Right atrium auricular region (tissue), 2 donors: ENCODE data around the gene CREB5. TPM values are rescaled to one million over a fixed set of nuclear protein-coding genes. Genes with fewer than 3 reads are reported as not detected.

Experiments used
- DNase-seq: peaks from one replicate; pipeline ENCODE4 v3.0.0-alpha.2; 2019; ENCODE audit warnings: low spot score
- H3K27ac ChIP-seq, 2 donors: fragments of 200-600 bp; sonication (generic); 1 replicate in 1 of 2; 2 replicates in 1 of 2; pipeline ENCODE4 v1.5.1; 2016 to 2019
- H3K27me3 ChIP-seq, 2 donors: fragments of 200-600 bp; sonication (generic); one replicate each; pipeline versions ENCODE4 v1.5.1 to v1.6.0; 2017 to 2019
- H3K36me3 ChIP-seq: fragments of 200-600 bp; sonication (generic); one replicate; pipeline ENCODE4 v1.5.1; 2016
- H3K4me1 ChIP-seq, 2 donors: fragments of 200-600 bp; sonication (generic); one replicate each; pipeline versions ENCODE4 v1.5.1 to v1.6.0; 2017 to 2019
- H3K4me3 ChIP-seq, 2 donors: fragments of 200-600 bp; sonication (generic); 1 replicate in 1 of 2; 2 replicates in 1 of 2; pipeline ENCODE4 v1.5.1; 2017 to 2019; ENCODE audit warnings: mild to moderate bottlenecking in 1 of 2, moderate library complexity in 1 of 2
- H3K9me3 ChIP-seq, 2 donors: fragments of 200-600 bp; sonication (generic); one replicate each; pipeline ENCODE4 v1.5.1; 2019
- CTCF ChIP-seq, 2 donors: fragments of 200-600 bp; sonication (generic); IDR thresholded peaks; one replicate each; pipeline ENCODE4 v1.5.1; 2019; ENCODE audit warnings: antibody characterized with exemption in 2 of 2
- total RNA-seq, 2 donors: library from RNA; depleted of rRNA; stranded (reverse); fragments of >200 nt; gene quantifications; one replicate each; pipeline ENCODE4 v1.1.0, GENCODE V29; 2016

CREB5 gene
- total RNA-seq, 2 donors from 2014 or later = 10.5 to 20.8 TPM

GRCh38 chr7:28802450-28802849, 390.1 kb downstream of the CREB5 start:
- H3K27ac ChIP-seq = no peak overlapping the region
- no peak overlapping the region for H3K4me3 ChIP-seq
- no peak for DNase-seq
- H3K36me3 ChIP-seq = peaks cover 7% of the 10 kb centered on the region
- no peak for TF ChIP-seq CTCF (IDR thresholded peaks at IDR 0.05)
- no peaks in the 10 kb centered on the region for H3K4me1 ChIP-seq
- no peaks in the 10 kb centered on the region for H3K9me3 ChIP-seq
- H3K27me3 ChIP-seq = no peaks in the 10 kb centered on the region

- Histone ChIP-seq H3K36me3 (peaks cover 12% of the 10 kb centered on the region), H3K4me1 (no peaks in the 10 kb centered on the region), H3K9me3 (no peaks in the 10 kb centered on the region), H3K27ac (no peak overlapping the region), H3K4me3 (no peak overlapping the region), H3K27me3 (no peaks in the 10 kb centered on the region)
- DNase-seq = no peak
- TF ChIP-seq CTCF (IDR thresholded peaks at IDR 0.05) = no peak
Observed at GRCh38 chr7:28804157-28804556, 391.8 kb downstream of the CREB5 start.

- no peaks in the 10 kb centered on the region for H3K9me3 ChIP-seq
- no peaks in the 10 kb centered on the region for H3K4me1 ChIP-seq
- TF ChIP-seq CTCF (IDR thresholded peaks at IDR 0.05) = no peak
- peaks cover 17% of the 10 kb centered on the region for H3K36me3 ChIP-seq
- H3K27me3 ChIP-seq = no peaks in the 10 kb centered on the region
- H3K27ac ChIP-seq = no peak overlapping the region
- H3K4me3 ChIP-seq = no peak overlapping the region
- DNase-seq = no peak
Observed at GRCh38 chr7:28804990-28805389, 392.7 kb downstream of the CREB5 start.

GRCh38 chr7:28806841-28807240, 394.5 kb downstream of the CREB5 start:
- Histone ChIP-seq H3K27me3 (no peaks in the 10 kb centered on the region), H3K36me3 (peaks cover 17% of the 10 kb centered on the region), H3K4me1 (peaks cover 0 to 3% of the 10 kb centered on the region in 2 donors), H3K27ac (no peak overlapping the region), H3K4me3 (no peak overlapping the region), H3K9me3 (no peaks in the 10 kb centered on the region)
- TF ChIP-seq CTCF (IDR thresholded peaks at IDR 0.05) = no peak
- no peak for DNase-seq

GRCh38 chr7:28807396-28807994, 395.2 kb downstream of the CREB5 start:
- Histone ChIP-seq H3K9me3 (no peaks in the 10 kb centered on the region), H3K27ac (no peak overlapping the region), H3K27me3 (no peaks in the 10 kb centered on the region), H3K36me3 (peaks cover 17% of the 10 kb centered on the region), H3K4me3 (no peak overlapping the region), H3K4me1 (peaks cover 0 to 7% of the 10 kb centered on the region in 2 donors)
- no peak for DNase-seq
- TF ChIP-seq CTCF (IDR thresholded peaks at IDR 0.05) = no peak
